Fibroblast of skin of left biceps (primary cell): ENCODE data around the gene CNOT11.
"Not testable (repeated sequence)": the region's sequence is repeated elsewhere in the genome, so short reads cannot be mapped to it uniquely, and the experiment has no call there.

Experiments
- DNase-seq, 2 experiments: peaks; one replicate each; pipeline ENCODE4 v3.0.0-alpha.2; 2013; ENCODE audit warnings: low read depth in 2 of 2

CNOT11 gene

DNA sequence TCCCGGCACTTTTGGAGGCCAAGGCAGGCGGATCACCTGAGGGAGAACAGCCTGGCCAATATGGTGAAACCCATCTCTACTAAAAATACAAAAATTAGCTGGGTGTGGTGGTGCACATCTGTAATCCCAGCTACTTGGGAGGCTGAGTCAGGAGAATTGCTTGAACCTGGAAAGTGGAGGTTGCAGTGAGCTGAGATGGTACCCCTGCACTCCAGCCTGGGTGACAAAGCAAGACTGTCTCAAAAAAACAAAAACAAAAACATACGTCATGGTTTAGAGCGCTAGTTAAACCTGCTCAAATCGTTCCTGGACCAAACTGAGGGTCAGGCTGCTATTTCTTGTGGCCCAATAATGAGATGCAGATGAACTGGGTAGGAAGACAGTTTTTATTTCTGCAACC, 7.2 kb upstream of the CNOT11 start:
- not testable (repeated sequence) for DNase-seq

- not testable (repeated sequence) for DNase-seq
Measured at GRCh38 chr2:101248756-101249155, 3.9 kb upstream of the CNOT11 start.

DNA sequence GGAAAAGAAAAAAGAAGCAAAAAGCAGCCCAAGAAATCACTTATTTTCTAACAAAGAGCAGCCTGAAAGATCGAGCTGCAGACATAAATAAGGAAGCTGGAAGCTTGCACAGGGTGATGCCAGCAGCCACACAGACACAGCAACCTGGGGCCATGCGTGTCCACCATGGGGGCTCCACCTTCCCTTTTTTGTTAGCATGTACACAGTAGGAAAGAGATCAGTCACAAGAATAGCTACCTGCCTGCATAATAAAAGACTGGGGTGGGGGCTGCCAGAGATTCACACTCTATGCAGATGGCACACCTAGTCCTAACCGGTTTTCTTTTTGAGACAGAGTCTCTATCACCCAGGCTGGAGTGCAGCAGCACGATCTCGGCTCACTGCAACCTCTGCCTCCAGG, 2.9 kb upstream of the CNOT11 start:
- no peak for DNase-seq

DNA sequence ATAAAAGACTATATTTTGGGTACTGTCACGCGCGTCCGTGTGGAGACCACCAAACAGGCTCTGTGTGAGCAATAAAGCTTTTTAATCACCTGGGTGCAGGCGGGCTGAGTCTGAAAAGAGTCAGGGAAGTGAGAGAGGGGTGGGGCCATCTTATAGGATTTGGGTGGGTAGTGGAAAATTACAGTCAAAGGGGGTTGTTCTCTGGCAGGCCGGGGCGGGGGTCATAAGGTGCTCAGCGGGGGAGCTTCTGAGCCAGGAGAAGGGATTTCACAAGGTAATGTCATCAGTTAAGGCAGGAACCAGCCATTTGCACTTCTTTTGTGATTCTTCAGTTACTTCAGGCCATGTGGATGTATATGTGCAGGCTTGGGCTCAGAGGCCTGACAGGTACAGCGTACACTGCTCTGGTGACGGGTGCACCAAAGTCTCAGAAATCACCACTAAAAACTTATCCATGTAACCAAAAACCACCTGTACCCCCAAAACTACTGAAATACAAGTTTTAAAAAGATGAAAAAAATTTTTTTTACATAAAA, 1.4 kb upstream of the CNOT11 start:
- not testable (repeated sequence) for DNase-seq

- no peak for DNase-seq
Measured at GRCh38 chr2:101251844-101252407, 760 bp upstream of the CNOT11 start.

DNA sequence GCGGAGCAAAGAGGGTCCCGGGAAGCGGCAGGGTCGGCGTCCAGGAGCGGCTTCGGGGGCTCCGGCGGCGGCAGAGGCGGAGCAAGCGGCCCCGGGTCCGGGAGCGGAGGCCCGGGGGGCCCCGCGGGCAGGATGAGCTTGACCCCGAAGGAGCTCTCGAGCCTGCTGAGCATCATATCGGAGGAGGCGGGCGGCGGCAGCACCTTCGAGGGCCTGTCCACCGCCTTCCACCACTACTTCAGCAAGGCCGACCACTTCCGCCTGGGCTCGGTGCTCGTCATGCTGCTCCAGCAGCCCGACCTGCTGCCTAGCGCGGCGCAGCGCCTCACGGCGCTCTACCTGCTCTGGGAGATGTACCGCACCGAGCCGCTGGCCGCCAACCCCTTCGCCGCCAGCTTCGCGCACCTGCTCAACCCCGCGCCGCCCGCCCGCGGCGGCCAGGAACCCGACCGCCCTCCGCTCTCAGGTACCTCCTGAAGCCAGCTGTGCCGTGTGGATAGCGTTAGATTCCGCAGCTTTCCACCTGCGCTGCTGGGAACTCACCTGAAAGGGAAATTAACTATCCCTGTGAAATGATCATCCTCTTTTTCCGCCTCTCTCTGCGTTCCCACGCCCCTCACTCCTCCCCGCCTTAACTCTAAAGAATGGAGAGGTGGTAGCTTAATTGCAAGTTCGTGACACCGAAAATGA, 472 bp downstream of the CNOT11 start:
- DNase-seq = no peak

DNA sequence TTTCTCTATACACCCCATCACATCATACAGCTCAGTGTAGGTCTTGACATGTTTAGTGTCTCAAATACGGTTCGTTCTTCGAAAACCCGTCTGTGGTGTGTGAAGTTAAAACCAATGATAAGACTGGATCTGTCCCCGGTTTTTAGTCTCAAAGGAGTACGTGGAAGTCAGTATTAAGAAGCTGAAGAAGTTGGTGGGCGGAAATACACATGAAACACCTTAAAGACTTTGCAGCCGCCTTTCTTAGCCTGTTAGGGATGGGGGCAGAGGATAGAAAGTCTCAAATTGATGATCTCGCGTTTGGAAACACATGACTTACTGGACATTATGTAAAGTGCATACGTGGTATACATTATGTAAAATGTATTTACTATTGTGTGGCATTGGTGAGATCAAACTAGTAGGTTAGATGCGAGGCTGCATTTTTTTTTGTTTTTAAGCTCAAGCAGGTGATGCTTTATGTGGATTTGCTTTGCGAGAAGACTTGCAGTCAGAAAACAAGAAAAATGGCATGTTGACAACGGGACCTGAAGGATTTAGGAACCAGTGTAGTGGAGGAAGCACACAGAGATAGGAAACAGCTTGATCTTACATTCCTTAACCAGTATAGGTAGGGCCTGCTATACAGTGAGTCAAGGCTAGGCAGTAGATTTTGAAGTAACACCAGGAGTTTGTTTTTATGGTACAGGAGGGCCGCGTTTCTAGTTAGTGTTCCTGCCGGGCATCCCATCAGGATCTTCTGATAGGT, 1.2 kb downstream of the CNOT11 start:
- no peak for DNase-seq

GRCh38 chr2:101255501-101255900, 2.8 kb downstream of the CNOT11 start:
- DNase-seq = no peak

GRCh38 chr2:101256316-101256715, 3.6 kb downstream of the CNOT11 start:
- no peak for DNase-seq

DNA sequence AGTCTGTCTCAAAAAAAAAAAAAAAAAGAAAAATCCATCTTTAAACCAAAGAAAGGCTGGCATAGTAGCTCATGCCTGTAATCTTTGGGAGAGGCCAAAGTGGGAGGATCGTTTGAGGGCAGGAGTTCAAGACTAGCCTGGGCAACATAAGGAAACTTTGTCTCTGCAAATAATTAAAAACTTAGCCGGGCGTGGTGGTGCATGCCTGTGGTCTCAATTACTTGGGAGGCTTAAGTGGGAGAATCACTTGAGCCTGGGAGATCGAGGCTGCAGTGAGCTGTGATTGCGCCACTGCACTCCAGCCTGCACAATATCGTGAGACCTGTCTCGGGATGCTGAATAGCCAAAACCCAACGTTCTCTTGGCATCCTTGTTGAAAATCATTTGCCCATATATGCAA, 6.1 kb downstream of the CNOT11 start:
- no peak for DNase-seq

- no peak for DNase-seq
Measured at GRCh38 chr2:101262142-101262541, 9.5 kb downstream of the CNOT11 start.

- DNase-seq = no peak
Measured at GRCh38 chr2:101263377-101263800, 10.7 kb downstream of the CNOT11 start.

- DNase-seq = no peak
Measured at GRCh38 chr2:101264360-101264939, 11.8 kb downstream of the CNOT11 start.

DNA sequence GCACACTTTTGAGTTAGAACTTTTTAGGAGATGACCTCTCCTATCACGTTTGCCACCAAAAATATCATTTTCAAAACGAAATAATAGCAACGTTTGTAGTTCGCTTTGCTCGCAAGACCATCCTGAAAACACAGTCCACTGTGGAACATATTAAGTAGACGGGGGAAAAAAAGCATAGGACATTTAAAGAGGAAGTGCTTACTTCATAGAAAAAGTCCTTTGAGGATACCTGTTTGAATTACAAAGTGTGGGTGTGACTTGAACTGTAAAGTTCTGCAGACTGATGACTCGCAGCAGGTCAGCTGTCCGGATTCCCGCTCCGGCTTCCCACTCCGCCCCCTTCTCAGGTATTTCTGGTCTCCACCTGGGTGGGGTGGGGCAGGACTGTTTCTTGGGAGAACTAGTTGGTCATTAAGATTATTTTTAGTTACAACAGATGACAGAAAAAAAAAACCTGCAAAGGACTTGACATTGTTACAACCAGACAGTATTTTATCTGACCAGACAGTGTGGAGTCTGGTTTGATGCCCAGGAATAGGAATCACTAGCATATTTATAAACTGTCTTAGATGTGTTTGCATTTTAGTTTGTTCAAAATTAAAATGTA, 13.3 kb downstream of the CNOT11 start:
- no peak for DNase-seq

GRCh38 chr2:101267671-101268656, 15.3 kb downstream of the CNOT11 start:
- DNase-seq = no peak

GRCh38 chr2:101270700-101271259, 18.1 kb downstream of the CNOT11 start:
- no peak for DNase-seq

- DNase-seq = no peak
Measured at GRCh38 chr2:101272045-101272784, 19.5 kb downstream of the CNOT11 start.

GRCh38 chr2:101273056-101273455, 20.4 kb downstream of the CNOT11 start:
- no peak for DNase-seq

DNA sequence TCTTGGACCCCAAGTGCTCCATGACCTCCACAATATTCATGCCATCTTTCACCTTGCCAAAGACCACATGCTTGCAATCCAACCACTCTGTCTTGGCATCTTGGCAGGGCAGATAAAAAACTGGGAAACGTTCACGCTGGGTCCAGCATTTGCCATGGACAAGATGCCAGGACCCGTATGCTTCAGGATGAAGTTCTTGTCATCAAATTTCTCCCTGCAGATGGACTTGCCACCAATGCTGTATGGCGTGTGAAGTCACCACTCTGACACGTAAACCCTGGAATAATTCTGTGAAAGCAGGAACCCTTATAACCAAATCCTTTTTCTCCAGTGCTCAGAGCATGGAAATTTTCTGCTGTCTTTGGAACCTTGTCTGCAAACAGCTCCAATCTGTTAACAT, 21.5 kb downstream of the CNOT11 start:
- no peak for DNase-seq

GRCh38 chr2:101277111-101277510, 24.4 kb downstream of the CNOT11 start:
- DNase-seq = no peak
